ENCODE measurements around the gene HDAC1.
A peak's percentile ranks its signal among the peaks of the same experiment; 100 is the strongest.

The HDAC1 gene

DNA sequence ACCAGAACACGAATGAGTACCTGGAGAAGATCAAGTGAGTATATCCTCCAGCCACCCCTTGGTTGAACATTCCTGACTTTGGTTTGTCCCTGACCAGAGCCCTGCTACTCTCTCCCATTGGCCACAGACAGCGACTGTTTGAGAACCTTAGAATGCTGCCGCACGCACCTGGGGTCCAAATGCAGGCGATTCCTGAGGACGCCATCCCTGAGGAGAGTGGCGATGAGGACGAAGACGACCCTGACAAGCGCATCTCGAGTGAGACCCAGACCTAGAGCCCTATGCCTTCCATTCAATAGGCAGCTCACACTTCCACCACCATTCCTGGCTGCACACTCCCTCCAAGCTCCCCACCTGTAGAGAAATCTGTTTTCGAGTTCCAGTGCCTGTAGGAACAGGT lies 39.7 kb downstream of the HDAC1 start:
- no peak for DNase-seq

DNA sequence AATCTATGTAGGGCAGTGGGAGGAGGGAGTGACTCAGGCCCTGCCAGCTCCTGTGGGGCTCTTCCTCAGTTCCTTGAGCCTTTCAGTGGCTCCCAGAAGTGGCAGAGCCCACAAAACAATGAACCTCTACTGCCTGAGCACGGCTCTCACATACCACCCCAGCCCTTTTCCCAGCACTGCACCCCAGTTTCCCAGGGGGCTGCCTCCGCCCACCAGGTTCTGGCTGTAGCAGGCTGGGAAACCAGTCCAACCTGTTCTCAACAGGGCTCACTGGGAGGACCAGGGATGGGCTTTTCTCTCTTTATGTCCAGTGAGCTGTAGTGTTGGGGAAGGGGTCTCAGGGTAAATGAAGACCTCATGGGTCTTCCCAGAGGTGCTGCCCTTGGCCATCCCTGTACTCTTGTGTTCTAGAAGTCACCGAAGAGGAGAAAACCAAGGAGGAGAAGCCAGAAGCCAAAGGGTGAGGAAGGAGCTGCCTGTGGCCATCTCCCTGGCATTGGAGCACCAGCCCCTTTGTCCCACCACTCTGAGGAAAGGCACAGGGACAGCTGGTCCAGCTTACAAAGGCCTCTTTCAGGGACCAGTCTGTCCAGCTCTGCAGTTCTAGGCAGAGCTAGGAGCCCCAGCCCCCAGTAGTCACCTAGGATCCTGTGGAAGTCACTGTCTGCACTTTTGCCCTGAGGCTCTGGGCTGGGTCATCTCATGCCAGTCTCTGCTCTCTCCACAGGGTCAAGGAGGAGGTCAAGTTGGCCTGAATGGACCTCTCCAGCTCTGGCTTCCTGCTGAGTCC lies 40.6 kb downstream of the HDAC1 start:
- no peak for DNase-seq

DNA sequence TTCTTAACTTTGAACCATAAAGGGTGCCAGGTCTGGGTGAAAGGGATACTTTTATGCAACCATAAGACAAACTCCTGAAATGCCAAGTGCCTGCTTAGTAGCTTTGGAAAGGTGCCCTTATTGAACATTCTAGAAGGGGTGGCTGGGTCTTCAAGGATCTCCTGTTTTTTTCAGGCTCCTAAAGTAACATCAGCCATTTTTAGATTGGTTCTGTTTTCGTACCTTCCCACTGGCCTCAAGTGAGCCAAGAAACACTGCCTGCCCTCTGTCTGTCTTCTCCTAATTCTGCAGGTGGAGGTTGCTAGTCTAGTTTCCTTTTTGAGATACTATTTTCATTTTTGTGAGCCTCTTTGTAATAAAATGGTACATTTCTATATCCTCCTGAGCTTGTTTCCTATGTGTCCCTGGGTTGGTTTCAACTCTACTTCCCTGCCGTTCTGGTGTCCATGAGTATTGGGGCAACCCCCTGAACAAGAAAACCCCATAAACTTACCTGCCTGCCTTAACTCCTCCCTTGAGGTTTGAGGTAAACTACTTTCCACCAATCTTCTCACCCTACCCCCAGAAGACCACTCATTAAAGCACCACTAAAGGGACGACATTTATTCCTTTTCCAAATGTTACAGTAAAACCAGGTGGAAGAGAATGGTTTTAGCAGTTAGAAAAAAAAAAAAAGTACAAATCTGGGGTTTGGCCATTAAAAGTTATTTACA lies 41.5 kb downstream of the HDAC1 start:
- DNase-seq, result no peak

DNA sequence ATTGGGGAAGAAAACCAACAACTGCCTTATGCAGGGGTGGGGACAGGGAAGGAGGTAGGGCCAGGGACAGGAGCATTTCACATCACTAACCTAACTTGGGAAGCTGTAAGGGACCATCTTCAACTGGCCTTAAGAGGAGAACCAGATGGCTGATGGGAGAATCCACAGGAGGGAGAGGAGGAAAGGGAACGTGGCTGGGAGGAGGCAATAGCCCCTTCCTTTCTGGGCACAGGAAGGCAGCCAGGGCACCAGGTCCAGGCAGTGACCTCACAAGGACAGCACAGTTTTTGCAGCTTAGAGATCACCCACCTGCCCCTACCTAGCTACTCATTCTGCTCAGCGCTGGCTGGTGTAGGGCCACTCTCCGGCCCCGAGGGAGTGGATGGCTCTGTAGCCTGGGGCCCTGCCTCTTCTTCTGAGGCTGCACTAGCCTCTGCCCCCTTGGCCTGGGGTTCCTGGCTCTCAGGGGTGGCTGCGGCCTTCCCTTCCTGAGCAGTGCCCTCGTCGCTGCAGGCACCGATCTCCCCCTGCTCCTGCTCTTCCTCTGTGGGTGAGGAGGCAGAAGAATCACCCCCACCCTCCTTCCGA lies 42.5 kb downstream of the HDAC1 start:
- no peak for DNase-seq

DNA sequence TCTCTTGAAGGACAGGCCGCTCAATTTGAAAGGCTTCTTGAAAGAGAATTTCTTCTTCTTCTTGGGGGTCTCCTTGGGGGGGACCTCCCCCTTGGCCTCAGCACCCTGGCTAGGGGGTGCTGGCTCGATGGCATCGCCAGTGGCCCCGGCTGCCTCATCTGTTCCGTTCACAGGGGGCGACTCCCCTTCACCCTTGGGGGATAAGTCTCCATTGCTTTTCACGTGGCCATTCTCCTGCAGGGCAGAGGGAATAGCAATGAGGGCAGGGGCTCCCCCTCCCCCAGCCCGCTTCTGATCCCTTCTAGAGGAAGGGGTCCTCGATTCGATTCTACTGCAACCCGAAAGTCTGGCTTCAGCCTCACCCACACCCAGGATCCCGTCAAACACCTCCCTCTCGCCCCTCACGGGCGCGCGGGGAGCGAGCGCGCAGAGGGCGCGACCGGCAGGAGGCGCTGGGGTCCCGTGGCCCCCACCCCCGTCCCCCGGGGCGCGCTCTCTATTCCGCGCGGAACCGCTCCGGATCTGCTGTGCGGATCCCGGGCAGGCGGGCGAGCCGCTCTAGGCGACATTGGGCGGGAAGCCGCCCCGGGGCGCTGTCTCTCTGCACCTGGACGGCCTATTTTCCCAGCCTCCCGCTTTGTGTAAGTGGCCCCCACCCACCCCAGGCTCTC lies 43.1 kb downstream of the HDAC1 start:
- DNase-seq, result peak; percentile 52

DNA sequence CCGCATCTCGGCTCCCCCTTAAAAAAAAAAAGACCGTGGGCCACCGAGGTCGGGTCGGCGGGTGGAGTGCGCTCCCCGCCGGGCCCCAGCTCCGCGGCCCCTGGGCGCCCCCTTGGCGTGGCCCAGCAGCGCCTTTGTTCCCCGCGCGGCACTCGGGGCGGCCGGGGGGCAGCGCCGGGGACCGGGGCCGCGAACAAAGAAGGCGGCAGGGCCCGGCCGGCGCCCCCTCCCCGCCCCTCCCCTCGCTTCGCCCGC lies 43.6 kb downstream of the HDAC1 start:
- DNase-seq, result no peak

DNA sequence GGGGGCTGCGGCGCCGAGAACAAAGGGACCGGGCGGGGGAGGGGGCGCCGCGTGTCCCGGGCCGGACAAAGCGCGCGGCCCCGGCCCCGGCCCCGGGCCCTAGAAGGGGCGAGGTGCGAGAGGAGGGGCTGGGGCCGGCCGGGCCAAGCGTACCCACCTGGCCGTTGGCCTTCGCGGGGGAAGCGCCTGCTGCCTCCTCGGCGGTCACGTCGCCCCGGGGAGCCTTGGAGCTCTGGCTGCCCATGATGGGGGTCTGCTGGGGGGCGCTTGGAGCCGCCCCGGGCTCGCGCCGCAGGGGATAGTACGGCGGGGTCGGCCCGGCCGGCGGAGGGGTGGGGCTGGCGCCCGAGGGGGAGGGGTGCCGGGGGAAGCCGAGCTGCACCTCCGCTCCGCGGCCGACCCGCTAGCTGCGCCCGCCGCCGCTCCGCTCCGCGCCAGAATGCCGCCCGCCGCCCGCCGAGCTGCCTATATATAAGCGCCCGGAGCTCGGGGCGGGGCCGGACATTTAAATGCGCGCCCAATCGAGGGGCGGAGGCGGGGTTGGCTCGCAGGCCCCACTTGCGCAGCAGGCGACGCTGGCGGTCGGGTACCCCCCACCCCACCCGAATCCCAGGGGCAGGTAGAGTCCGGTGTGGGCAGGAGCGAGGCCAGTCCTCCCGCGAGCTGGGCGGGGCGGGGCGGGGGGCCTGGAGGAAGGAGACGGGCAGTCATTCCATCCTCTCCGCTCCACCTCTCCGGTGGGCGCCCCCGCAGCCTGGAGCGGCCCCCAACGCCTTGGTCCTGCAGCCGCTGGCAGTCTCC lies 44.1 kb downstream of the HDAC1 start, which contains the start of gene MARCKSL1:
Gene MARCKSL1, minus strand, starts transcription at position 444 of the 801 bp plus-strand sequence. Its CDS starts 200 bp downstream, at position 244.
- peak; percentile 83 for DNase-seq

DNA sequence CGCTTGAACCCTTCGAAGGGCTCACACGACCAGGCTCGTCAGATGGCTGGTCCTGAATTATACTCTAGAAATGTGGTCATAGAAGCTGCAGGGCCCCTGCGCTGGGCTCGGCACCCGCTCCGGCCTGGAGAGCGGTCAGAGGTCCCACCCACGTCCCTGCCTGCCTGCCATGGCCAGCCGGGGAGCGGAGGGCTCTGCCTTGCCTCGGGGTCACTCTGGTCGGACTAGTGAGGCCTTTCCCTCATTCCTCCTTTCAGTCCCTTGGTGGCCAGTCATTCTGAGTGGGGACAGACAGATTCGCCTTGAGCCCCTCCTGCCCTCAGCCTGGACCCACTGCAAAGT lies 44.7 kb downstream of the HDAC1 start:
- no peak for DNase-seq

DNA sequence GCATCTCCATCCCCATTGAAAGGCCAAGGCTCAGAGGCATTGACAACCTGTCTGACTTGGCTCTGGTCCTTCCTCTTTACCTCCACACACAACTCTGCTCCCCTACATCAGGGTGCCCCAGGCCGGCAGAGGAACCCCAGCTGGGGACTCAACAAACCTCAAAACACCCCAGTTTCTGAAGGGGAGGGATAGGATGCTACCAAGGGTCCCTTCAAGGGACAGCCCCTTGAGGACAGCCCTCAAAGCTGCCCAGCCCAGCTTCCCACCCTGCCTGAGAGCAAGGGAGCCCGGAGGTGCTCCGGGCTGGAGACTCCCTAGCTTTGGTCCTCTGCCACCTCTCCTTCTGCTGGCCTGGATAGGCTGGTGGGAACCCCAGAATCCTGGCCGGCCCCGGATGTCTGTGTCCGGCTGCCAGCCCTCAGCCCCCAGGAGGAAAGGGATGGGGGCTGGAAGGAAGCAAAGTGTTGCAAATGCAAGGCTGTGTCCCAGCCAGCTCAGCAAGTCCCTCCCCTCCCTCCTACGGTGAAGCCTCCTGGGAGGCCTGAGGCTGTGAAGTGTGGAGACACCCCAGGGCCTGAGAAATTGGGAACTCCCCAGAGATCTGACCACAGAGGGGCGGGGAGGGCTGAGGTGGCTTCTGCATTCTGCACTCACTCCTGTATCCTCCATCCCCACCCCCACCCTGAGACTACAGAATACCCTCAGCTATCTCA lies 45.2 kb downstream of the HDAC1 start:
- peak; percentile 65 for DNase-seq

DNA sequence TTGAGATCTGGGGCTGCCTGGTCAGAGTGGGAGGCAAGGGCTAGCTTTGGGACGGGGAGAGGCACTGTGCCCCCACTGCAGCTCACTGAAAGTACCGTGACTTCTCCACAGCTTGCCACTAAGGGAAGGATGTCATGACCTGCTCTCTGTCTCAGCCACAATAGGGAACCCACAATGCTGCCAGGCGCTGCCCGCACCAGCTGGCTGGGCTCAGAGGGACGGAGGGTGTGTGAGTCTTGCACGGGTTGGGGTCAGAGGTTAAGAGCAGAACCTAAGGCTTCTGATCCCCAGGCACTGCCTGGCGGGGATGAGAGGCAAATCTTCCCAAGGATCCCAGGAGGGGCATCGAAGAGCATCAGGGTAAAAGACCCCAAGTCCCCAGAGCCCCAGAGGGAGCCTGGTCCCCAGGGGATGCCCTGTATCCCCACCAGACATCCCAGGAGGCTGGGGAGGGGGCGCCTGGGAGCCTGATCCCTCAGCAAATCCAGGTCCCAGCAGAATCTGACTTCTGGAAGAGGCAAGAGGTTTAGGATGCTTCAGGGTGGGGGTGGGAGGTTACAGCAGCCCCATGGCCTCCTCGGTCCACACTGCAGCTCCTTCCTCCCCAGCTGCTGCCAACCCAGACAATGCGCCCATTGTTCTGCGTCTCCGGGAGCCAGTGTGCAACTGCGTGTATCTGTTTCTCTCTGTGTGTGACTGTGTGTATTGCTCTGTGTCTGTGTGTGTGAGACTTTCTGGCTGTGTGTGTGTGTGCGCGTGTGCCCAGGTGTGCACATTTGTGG lies 46.2 kb downstream of the HDAC1 start:
- no peak for DNase-seq

DNA sequence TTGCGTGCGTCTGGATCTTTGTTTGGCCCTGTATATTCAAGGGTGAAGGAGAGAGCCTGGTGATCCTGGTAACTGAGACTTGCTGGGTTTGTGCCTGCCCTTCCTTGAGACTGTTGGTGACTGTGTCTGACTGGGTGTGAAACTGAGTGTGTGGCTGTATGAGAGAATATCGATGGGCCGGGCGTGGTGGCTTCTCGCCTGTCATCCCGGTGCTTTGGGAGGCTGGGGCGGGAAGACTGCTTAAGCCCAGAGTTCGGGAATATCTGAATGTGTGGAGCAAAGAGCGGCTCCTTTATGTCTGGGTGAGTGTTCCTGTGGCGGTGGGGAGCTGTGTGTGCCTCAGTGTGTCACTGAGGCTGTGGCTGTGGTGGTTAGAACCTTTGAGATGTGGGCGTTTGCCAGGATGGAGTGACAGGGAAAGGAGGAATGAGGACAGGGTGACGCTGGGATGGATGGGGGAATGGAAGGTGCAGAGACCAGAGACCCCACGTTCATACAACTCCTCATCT lies 46.8 kb downstream of the HDAC1 start:
- no peak for DNase-seq

DNA sequence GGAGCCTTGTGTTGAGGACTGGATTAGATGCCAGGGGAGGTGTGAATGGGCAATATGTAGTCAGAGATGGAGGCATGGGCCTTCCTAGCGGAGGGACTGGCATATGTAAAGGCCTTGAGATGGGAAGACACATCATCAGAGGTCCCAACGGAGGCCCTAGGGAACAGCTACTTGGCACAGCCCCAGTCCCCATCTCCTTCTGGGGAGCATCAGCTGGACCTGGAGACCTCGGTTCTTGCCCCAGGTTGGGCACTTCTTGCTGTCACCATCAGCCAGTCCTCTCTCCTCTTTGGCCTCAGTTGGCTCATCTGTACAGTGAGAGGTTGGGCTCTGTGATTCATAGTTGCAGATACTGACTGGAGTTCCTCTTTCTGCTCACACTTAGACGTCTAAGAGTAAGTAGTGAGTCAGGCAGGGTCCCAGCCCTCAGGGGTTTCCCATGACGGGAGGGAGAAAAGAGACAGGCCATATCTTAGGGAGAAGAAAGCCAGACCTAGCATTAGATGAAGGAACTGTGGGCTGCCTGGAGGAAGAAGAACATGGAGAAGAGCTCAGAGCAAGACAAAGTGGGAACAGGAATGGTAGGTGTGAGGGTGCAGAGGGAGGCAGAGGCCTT lies 47.6 kb downstream of the HDAC1 start:
- peak; percentile 56 for DNase-seq

DNA sequence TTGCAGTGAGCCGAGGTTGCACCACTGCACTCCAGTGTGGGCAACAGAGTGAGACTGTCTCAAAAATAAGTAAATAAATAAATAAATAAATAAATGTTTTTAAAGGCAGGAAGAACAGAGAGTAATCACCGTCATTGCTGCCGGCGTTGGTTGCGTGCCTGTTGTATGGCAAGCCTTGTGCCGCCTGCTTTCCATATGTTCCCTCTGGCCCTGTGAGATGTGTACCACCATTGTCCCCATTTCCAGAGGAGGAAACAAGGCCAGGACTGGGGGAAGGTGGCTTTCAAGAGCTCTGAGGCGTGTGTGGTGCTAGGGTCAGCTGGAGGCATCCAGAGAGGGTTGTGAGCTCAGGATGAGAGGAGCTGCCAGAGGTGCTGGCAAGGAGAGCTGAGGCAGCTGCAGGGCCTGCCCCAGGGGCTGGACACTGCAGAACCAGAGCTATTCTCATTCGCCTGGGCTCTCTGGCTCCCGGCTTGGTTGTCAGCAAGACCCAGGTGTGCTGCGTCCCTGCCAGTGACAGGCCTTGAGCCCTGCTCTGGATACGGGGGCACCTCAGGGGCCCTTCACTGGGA lies 49.4 kb downstream of the HDAC1 start:
- no peak for DNase-seq

DNA sequence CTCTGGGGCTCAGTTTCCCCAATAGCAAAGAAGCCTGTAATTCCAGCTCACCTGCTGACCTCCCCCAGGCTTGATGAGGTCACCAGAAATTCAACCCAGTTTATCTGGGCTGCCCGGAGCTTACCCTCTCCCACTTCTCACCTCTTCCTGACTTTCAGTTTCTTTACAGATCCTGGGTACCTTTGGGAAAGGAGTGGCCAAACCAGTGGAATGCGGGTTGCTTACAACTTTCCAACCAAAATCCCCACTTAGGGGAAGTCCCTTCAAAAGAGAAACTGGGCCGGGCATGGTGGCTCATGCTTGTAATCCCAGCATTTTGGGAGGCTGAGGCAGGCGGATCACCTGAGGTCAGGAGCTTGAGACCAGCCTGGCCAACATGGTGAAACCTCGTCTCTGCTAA lies 50.1 kb downstream of the HDAC1 start:
- no peak for DNase-seq

DNA sequence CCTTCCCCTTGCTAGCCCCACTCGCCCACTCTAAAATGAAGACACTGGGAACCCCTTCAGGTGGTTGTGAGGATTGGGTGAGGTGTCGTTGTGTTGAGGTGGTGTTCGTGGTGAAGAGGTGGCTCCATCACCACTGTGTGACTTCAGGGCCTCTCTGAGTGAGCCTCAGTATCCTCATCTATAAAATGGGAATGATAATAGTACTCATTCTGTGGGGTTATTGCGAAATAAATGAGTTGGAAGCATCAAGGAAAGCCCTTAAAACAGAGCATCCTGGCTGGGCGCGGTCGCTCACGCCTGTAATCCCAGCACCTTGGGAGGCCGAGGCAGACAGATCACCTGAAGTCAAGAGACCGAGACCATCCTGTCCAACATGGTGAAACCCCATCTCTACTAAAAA lies 50.8 kb downstream of the HDAC1 start:
- no peak for DNase-seq

DNA sequence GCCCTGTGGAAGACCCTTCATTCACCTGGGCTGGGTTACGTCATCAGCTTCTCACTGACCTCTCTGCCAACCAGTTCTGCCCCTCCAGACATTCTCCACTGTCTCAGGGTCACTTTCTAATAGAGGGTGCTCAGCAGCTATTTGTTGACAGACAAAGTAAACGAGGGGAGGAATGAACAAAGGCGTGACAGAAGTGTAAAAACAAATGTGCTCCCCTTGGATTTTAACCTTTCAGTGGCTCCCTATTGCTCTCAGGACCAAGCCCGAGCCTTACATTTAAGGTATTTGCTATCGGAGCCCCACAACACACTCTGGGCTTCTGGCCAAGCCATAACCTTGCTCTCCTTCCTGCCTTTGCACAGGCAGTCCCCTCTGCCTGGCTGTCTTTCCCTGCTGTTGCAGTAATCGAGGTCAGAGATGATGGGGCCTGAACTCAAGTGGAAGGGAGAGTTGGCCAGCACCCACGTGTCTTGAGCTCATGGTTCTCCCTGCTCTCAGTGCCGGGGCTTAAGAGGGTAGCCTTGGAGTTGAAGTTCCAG lies 53.5 kb downstream of the HDAC1 start:
- no peak for DNase-seq

DNA sequence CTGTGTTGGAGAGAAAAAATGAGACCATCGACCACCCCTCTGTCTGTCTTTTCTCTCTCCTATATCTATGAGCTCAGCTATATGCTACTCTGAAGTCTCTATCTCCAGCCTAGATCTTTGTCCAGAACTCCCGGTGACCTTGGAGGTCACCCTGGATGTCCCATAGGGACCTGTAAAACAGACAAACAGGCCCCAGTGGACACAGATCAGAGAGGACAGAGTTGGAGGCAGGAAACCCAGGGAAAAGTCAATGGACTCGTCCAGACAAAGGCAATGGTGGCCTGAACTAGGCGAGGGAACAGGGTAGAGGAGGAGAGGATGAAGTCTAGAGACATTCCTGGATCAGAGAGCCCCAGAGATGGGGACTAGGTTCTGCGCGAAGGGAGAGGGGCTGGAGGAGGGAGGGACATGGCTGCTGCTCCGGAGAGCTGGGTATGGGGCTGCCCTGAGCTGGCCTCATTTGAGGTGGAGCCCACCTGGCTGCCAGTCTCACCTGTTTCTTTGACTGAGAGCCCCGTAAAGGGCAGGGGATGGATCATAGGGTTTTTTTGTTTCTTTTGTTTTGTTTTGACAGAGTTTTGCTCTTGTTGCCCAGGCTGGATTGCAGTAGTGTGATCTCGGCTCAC lies 54.8 kb downstream of the HDAC1 start:
- DNase-seq, result no peak

DNA sequence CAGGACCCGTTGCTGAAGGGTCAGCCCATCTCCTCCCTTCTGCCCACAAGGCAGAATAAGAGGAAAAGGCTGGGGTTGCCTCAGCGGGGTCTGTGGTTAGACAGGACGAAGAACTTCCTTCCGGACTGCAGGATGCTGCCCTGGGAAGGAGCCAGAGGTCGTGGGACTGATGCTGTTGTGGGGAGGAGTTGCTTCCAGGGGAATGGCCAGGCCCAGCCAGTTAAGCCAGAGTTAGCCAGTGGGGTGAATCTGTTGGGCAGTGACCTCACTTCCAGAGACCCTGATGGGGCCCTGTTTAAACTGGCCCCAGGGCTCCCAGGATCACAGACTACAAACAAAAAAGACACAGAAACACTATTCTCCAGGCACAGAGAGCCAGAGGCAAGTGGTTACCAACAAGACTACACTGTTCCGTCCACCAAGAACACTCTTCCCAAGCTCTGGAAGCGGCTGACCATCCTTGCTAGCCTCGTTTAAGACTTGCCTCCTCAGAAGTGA lies 57.4 kb downstream of the HDAC1 start:
- DNase-seq, result no peak

DNA sequence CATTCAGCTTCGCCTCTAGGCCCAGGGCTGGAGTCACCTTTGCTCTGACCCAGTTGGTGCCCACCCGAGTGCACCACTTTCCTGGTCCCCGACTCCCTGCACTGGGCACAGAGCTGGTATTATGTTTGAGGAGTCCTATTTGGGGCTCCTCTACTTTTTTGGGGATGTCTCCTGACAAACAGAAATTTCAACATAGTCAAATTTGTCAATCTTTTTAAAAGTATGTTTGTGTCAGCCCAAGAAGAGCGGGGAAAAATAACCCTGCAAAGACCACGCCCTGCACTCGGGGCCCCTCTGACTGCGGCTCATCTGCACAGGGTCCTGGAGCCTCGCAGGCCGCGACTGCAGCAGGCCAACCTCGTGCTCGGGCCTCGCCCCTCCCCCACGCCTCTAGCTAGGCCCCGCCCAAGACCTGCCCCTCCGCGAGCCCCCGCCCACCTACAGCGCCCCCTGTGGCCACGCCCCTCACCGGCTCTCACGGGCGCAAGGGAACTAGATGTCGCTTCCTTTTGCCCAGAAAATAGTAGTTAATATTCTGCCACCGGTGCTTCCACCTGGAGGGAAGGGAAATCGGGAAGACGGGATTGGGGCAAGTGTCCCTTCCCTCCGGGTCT lies 59.0 kb downstream of the HDAC1 start:
- peak; percentile 79 for DNase-seq
